Eye (tissue), 1 donor: ENCODE measurements around the gene VILL.

ENCODE experiments used
- DNase-seq: peaks from one replicate; pipeline ENCODE4 v3.0.0-alpha.2; 2015

Gene VILL

GRCh38 chr3:37990527-37990926 lies at the start of gene VILL:
Gene VILL (plus strand): TSS chr3:37990786. CDS start chr3:37993673, 2,887 bp downstream.
- no peak for DNase-seq

GRCh38 chr3:37941608-37942508 lies 48.7 kb upstream of the VILL start:
- no peak for DNase-seq

- no peak for DNase-seq
Observed at GRCh38 chr3:37942646-37943045, 47.9 kb upstream of the VILL start.

GRCh38 chr3:37943126-37943525 lies 47.5 kb upstream of the VILL start:
- no peak for DNase-seq

- no peak for DNase-seq
Observed at GRCh38 chr3:37943631-37944314, 46.8 kb upstream of the VILL start.

- DNase-seq: no peak
Observed at GRCh38 chr3:37944391-37944842, 46.2 kb upstream of the VILL start.

GRCh38 chr3:37945156-37945806 lies 45.3 kb upstream of the VILL start:
- no peak for DNase-seq

GRCh38 chr3:37945807-37946530 lies 44.6 kb upstream of the VILL start:
- DNase-seq: peak; percentile 73

GRCh38 chr3:37946531-37946889 lies 44.1 kb upstream of the VILL start:
- DNase-seq: no peak

GRCh38 chr3:37949866-37950265 lies 40.7 kb upstream of the VILL start:
- peak; percentile 49 for DNase-seq

GRCh38 chr3:37952564-37952963 lies 38.0 kb upstream of the VILL start:
- no peak for DNase-seq

- DNase-seq: no peak
Observed at GRCh38 chr3:37953226-37953625, 37.4 kb upstream of the VILL start.

GRCh38 chr3:37953707-37954394 lies 36.7 kb upstream of the VILL start:
- no peak for DNase-seq

GRCh38 chr3:37954881-37955280 lies 35.7 kb upstream of the VILL start:
- DNase-seq: no peak

- no peak for DNase-seq
Observed at GRCh38 chr3:37955918-37956707, 34.5 kb upstream of the VILL start.

- DNase-seq: no peak
Observed at GRCh38 chr3:37956723-37957538, 33.7 kb upstream of the VILL start.

GRCh38 chr3:37957539-37957936 lies 33.0 kb upstream of the VILL start:
- DNase-seq: no peak

- DNase-seq: no peak
Observed at GRCh38 chr3:37961622-37962431, 28.8 kb upstream of the VILL start.

GRCh38 chr3:37963016-37963415 lies 27.6 kb upstream of the VILL start:
- DNase-seq: no peak

- DNase-seq: no peak
Observed at GRCh38 chr3:37963635-37964034, 27.0 kb upstream of the VILL start.
